Keratinocyte (primary cell): ENCODE data around the gene PHF2.

ENCODE experiments used
- CTCF ChIP-seq, 3 experiments: IDR thresholded peaks in 1 of 3; conservative IDR thresholded peaks in 1 of 3; optimal IDR thresholded peaks in 1 of 3; 2 replicates in 2 of 3; 3 replicates in 1 of 3; pipeline versions ENCODE3 to v1.5.1; 2011; ENCODE audit warnings: low read length in 3 of 3, mild to moderate bottlenecking in 3 of 3, moderate library complexity in 2 of 3, control low read depth in 1 of 3, inconsistent platforms in 1 of 3; ENCODE audit not compliant: insufficient read depth in 2 of 3; ENCODE audit errors: extremely low read depth in 1 of 3
- EZH2 ChIP-seq: IDR thresholded peaks from one replicate; pipeline ENCODE4 v1.6.1; 2012; ENCODE audit warnings: inconsistent platforms, mild to moderate bottlenecking, low read length, moderate library complexity

DNA sequence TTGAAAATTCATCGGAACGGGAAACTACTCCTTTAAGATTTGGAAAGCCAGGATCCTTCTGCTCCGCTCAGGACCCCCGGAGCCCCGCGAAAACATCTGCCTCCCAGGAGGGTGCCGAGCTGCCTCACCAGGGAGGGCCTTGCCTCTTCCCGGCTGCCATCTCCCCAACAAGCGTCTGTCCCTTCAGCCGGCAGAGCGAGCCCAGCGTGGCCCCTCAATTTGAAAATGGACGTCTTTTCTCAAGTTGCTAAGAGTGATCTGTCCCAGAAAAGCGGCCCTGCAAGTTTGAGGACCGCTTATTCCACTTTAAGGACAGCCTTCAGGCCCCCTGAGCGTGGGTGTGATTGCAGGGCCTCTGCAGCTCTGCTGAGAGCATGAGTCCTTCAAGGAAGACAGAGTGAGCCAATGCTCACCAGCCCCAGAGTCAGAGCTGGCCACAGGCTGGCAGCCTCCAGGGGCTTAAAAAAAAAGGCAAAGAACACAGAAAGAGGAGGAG lies 101.3 kb downstream of the PHF2 start:
- no peak for TF ChIP-seq CTCF (optimal IDR thresholded peaks at IDR 0.05 in 1 of 3, IDR thresholded peaks at IDR 0.05 in 1 of 3, conservative IDR thresholded peaks at IDR 0.05 in 1 of 3; ENCODE audit: extremely low read depth in 1 of 3, insufficient read depth in 2 of 3, low read length in 3 of 3)
- no peak for TF ChIP-seq EZH2
